Fibroblast of pulmonary artery (primary cell): ENCODE results near the gene ADAP1.
"Not testable (repeated sequence)": the region's sequence is repeated elsewhere in the genome, so short reads cannot be mapped to it uniquely, and the experiment has no call there.

Source experiments
- DNase-seq: peaks from one replicate; pipeline ENCODE4 v3.0.0-alpha.2; 2010; ENCODE audit warnings: low read depth
- H3K4me3 ChIP-seq: replicated peaks from 2 replicates; pipeline ENCODE4 v1.5.1; 2011; ENCODE audit warnings: low read depth, mild to moderate bottlenecking, control low read depth, low read length, moderate library complexity
- TF ChIP-seq, protein P1 (sequence below): IDR thresholded peaks from 2 replicates; pipeline ENCODE4 v1.5.1; 2011; ENCODE audit warnings: mild to moderate bottlenecking, control low read depth, low read length, inconsistent platforms; ENCODE audit errors: missing control alignments

Gene ADAP1

DNA sequence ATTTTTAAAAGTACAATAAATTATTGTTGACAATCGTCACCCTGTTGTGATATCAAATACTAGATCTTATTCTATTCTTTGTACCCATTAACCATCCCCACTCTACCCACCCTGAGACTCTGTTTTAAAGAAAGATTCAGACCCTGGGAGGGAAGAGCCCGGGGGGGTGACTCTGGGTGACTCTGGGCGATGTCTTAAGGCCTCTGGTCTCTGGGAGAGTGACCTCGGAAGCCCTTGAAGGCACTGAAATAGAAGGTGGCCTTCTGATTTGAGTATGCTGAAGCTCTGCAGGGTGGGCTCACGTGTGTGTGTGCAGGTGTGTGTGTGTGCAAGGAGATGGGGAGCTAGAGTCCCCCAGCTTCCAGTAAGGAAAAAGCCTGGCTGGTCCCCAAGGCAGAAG is 9.7 kb downstream of the ADAP1 start:
- no peak overlapping the region for H3K4me3 ChIP-seq
- TF ChIP-seq, protein P1, sequence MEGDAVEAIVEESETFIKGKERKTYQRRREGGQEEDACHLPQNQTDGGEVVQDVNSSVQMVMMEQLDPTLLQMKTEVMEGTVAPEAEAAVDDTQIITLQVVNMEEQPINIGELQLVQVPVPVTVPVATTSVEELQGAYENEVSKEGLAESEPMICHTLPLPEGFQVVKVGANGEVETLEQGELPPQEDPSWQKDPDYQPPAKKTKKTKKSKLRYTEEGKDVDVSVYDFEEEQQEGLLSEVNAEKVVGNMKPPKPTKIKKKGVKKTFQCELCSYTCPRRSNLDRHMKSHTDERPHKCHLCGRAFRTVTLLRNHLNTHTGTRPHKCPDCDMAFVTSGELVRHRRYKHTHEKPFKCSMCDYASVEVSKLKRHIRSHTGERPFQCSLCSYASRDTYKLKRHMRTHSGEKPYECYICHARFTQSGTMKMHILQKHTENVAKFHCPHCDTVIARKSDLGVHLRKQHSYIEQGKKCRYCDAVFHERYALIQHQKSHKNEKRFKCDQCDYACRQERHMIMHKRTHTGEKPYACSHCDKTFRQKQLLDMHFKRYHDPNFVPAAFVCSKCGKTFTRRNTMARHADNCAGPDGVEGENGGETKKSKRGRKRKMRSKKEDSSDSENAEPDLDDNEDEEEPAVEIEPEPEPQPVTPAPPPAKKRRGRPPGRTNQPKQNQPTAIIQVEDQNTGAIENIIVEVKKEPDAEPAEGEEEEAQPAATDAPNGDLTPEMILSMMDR = no peak
- no peak for DNase-seq

DNA sequence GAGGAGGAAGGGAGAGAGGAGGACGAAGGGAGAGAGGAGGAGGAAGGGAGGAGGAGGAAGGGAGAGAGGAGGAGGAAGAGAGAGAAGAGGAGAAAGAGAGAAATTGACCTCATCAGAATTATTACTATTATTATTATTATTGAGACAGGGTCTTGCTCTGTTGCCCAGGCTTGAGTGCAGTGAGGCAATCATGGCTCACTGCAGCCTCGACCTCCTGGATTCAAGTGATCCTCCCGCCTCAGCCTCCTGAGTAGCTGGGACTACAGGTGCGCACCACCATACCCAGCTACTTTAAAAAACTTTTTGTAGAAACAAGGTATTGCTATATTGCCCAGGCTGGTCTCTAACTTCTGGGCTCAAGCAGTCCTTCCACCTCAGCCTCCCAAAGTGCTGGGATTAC is 10.7 kb downstream of the ADAP1 start:
- DNase-seq, H3K4me3 ChIP-seq: not testable (repeated sequence)

DNA sequence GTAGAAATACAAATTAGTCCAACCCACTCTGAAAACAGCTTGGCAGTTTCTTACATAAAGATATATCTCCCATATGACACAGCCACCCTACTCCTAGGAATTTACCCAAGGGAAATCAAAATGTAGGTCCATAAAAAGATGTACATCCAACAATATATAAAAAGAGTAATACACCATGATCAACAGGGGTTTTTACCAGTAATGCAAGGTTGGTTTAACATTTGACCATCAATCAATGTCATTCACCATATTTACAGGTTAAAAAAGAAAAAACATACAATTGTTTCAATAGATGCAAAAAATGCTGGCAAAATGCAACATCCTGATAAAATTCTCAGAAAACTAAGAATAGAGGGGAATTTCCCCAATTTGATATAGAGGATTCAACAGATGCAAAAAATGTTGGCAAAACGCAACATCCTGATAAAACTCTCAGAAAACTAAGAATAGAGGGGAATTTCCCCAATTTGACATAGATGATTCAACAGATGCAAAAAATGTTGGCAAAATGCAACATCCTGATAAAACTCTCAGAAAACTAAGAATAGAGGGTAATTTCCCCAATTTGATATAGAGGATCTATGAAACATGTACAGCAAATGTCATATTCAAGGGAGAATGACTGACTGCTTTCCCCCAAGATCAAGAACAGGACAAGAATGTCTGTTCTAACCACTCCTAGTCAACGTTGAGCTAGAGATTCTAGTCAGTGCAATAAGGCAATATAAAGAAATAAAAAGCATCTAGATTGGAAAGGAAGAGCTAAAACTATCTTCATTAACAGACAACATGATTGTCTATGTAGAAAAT is 13.7 kb downstream of the ADAP1 start:
- DNase-seq = peak; percentile 42
- no peak overlapping the region for H3K4me3 ChIP-seq
- TF ChIP-seq, protein P1 = no peak

DNA sequence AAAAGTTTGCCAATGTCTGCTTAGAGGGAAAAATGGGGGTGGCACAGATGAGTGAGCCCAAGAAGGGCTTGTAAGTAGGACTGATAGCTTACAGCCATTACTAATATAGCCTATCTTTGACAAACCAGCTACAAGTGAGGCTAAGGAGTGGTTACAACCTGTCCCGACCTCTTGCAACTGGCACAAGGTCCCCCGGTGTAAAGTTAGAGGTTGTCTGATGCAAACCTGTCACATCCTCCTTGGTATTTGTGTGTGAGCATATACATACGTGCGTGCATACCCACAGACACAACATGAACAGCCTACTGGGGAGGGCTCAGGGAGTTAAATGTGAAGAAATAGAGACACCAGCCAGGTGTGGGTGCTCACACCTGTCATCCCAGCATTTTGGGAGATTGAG is 14.6 kb downstream of the ADAP1 start:
- H3K4me3 ChIP-seq = no peak overlapping the region
- TF ChIP-seq, protein P1 = no peak
- DNase-seq = no peak

DNA sequence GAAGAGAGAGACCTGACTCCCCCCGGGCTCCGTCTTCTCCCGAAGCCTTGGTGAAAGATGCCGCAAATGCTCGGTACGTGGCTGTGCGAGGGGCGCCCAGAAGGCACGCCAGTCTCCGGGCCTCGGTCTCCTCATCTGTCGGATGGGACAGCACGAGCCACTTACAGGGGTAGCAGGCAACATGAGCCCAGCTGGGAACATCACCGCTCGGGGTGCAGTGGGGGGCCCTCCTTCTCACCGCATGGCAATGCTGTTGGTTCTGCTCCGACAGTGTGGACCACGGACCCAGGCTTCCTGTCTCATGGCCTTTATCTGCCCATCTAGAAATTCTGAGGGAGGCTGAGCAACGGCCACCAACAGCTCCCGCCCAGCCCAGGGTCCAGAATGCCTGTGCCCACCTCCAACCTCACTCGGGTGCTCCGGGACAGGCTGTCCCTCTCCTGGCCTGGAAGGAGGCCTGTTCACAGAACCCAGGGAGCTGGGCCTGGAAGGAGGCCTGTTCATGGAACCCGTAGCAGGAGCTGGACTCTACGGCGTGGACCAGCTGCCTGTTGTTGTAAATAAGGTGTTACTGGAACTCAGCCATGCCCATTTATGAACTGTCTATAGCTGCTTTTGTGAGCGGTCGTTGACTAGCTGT is 15.8 kb downstream of the ADAP1 start:
- TF ChIP-seq, protein P1 = no peak
- no peak for DNase-seq
- no peak overlapping the region for H3K4me3 ChIP-seq

DNA sequence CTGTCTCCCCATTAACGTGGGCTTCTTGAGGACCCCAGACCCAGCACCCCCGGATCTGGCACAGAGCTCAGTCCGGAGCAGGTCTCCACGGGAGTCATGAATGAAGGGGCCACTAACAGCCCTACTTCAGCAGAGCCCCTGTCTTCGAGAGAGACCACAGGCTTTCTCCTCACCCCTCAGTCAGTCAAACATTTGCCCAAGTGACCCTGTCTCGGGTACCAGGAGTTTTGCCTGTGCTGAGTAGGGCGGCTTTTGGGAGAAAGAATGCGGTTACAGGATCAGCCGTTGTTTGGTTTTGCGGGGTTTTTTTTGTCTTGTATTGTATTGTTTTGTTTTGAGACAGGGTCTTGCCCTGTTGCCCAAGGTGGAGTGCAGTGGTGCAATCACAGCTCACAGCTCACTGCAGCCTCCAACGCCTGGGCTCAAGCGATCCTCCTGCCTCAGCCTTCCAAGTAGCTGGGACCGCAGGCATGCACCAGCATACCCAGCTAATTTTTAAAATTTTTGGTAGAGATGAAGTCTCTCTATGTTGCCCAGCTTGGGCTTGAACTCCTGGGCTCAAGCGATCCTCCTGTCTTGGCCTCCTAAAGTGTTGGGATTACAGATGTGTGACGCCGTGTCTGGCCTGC is 16.5 kb downstream of the ADAP1 start:
- no peak for DNase-seq
- H3K4me3 ChIP-seq = no peak overlapping the region
- TF ChIP-seq, protein P1 = no peak

DNA sequence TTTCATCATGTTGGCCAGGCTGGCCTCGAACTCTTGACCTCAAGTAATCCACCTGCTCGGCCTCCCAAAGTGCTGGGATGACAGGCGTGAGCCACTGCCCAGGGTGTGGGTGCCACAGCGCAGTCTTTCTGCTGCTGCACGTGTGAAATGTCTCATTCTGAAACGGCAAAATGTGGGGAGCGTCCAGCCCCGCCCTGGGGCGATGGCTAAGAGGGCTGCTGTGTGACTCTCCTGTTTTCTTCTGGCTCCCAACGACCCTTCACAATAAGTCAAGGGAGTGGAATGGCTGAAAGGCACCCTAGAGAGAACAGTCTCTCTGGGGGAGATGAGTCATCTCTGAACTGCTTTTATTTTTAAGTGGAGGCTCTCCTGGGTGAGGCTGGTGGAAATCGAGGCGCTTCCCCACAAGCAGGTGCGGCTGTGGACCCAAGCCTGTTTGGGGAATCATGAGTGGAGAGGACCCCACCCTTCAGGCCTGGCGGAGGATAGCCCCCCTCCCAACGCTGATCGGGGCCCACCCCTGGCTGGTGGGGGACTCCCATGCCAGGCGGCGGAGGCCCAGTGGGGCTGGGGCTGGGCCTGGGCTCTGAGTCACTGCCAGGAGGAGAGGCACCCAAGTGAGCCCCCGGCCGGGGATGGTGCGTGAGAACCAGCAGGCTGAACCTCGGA is 18.0 kb downstream of the ADAP1 start:
- no peak for DNase-seq
- H3K4me3 ChIP-seq = no peak overlapping the region
- TF ChIP-seq, protein P1 = no peak
